ENCODE data around the gene CST9L.

CST9L gene

GRCh38 chr20:23551383-23551782, 16.9 kb downstream of the CST9L start:
- H3K4me3 ChIP-seq = no peak overlapping the region
- TF ChIP-seq CTCF (IDR thresholded peaks at IDR 0.05) = no peak
- no peak for DNase-seq
- H3K27ac ChIP-seq = no peak overlapping the region
- no peaks in the 10 kb centered on the region for H3K4me1 ChIP-seq
- H3K27me3 ChIP-seq = no peaks in the 10 kb centered on the region
- no peaks in the 10 kb centered on the region for H3K36me3 ChIP-seq
- no peaks in the 10 kb centered on the region for H3K9me3 ChIP-seq
- intact Hi-C loops (cut with DNase I; ENCODE audit: low total_unique reads) = no loop called here

- intact Hi-C loops (cut with DNase I; ENCODE audit: low total_unique reads) = no loop called here
- Histone ChIP-seq H3K27me3 (no peaks in the 10 kb centered on the region), H3K4me3 (no peak overlapping the region), H3K4me1 (no peaks in the 10 kb centered on the region), H3K27ac (no peak overlapping the region), H3K9me3 (no peaks in the 10 kb centered on the region), H3K36me3 (no peaks in the 10 kb centered on the region)
- TF ChIP-seq CTCF (IDR thresholded peaks at IDR 0.05) = no peak
- DNase-seq = no peak
Observed at GRCh38 chr20:23550227-23550626, 18.1 kb downstream of the CST9L start.

GRCh38 chr20:23548408-23548807, 19.9 kb downstream of the CST9L start:
- intact Hi-C loops (cut with DNase I; ENCODE audit: low total_unique reads) = no loop called here
- no peak for TF ChIP-seq CTCF (IDR thresholded peaks at IDR 0.05)

GRCh38 chr20:23547613-23548012, 20.7 kb downstream of the CST9L start:
- no peak for TF ChIP-seq CTCF (IDR thresholded peaks at IDR 0.05)
- Histone ChIP-seq H3K9me3 (no peaks in the 10 kb centered on the region), H3K4me1 (no peaks in the 10 kb centered on the region), H3K36me3 (no peaks in the 10 kb centered on the region), H3K27ac (no peak overlapping the region), H3K4me3 (no peak overlapping the region), H3K27me3 (peaks cover 0 to 2% of the 10 kb centered on the region in 2 donors)
- no peak for DNase-seq
- intact Hi-C loops (cut with DNase I; ENCODE audit: low total_unique reads) = no loop called here

More at GRCh38 chr20:23548408-23548807, 19.9 kb downstream of the CST9L start:
- DNase-seq = no peak
- Histone ChIP-seq H3K9me3 (no peaks in the 10 kb centered on the region), H3K27ac (no peak overlapping the region), H3K4me3 (no peak overlapping the region), H3K36me3 (no peaks in the 10 kb centered on the region), H3K4me1 (no peaks in the 10 kb centered on the region), H3K27me3 (no peaks in the 10 kb centered on the region)

- intact Hi-C loops (cut with DNase I; ENCODE audit: low total_unique reads) = no loop called here
- no peak for TF ChIP-seq CTCF (IDR thresholded peaks at IDR 0.05)
- Histone ChIP-seq H3K9me3 (no peaks in the 10 kb centered on the region), H3K4me1 (no peaks in the 10 kb centered on the region), H3K27me3 (peaks cover 0 to 4% of the 10 kb centered on the region in 2 donors), H3K36me3 (no peaks in the 10 kb centered on the region), H3K27ac (no peak overlapping the region), H3K4me3 (no peak overlapping the region)
- no peak for DNase-seq
Observed at GRCh38 chr20:23546435-23547144, 21.7 kb downstream of the CST9L start.
